ENCODE results near the gene KIAA1958.

GRCh38 chr9:112437406-112437805 lies 49.2 kb upstream of the KIAA1958 start:
- TF ChIP-seq POLR2A (IDR thresholded peaks at IDR 0.05) (no peak), CTCF (IDR thresholded peaks at IDR 0.05) (no peak)
